GM23248 (cell line): ENCODE measurements around the gene MGMT. TPM values are rescaled to one million over a fixed set of nuclear protein-coding genes. Genes with fewer than 3 reads are reported as not detected.

Experiments used
- DNase-seq: peaks from one replicate; pipeline ENCODE4 v3.0.0-alpha.2; 2015
- H2AFZ ChIP-seq: fragments of 200-600 bp; sonication (generic); 2 replicates; pipeline ENCODE4 v1.6.1; 2016; ENCODE audit warnings: antibody characterized with exemption
- H3F3A ChIP-seq: fragments of 200-600 bp; sonication (generic); 2 replicates; pipeline ENCODE4 v1.6.1; 2016; ENCODE audit warnings: mild to moderate bottlenecking, antibody characterized with exemption, mixed run types; ENCODE audit not compliant: insufficient read depth
- H3K27ac ChIP-seq: fragments of 200-600 bp; sonication (generic); 2 replicates; pipeline ENCODE4 v1.5.1; 2016; ENCODE audit warnings: mild to moderate bottlenecking
- H3K27me3 ChIP-seq: fragments of 200-600 bp; sonication (generic); replicated peaks from 2 replicates; pipeline ENCODE4 v1.6.1; 2016; ENCODE audit warnings: mild to moderate bottlenecking; ENCODE audit not compliant: insufficient read depth
- H3K36me3 ChIP-seq: fragments of 200-600 bp; sonication (generic); 2 replicates; pipeline ENCODE4 v1.6.1; 2016; ENCODE audit warnings: low read depth, mild to moderate bottlenecking
- H3K4me1 ChIP-seq: fragments of 200-600 bp; sonication (generic); 2 replicates; pipeline ENCODE4 v1.6.1; 2016; ENCODE audit warnings: mild to moderate bottlenecking; ENCODE audit not compliant: insufficient read depth
- H3K4me2 ChIP-seq: fragments of 200-600 bp; sonication (generic); one replicate; pipeline ENCODE4 v1.6.1; 2016; ENCODE audit warnings: mild to moderate bottlenecking; ENCODE audit not compliant: unreplicated experiment
- H3K4me3 ChIP-seq: fragments of 200-600 bp; sonication (generic); 2 replicates; pipeline ENCODE4 v1.5.1; 2016; ENCODE audit warnings: mild to moderate bottlenecking
- H3K79me2 ChIP-seq: fragments of 200-600 bp; sonication (generic); 2 replicates; pipeline ENCODE4 v1.6.1; 2016; ENCODE audit warnings: mild to moderate bottlenecking; ENCODE audit not compliant: insufficient read depth
- H3K9ac ChIP-seq: fragments of 200-600 bp; sonication (generic); 2 replicates; pipeline ENCODE4 v1.6.1; 2016; ENCODE audit warnings: mild to moderate bottlenecking
- H3K9me2 ChIP-seq: fragments of 200-600 bp; sonication (generic); 2 replicates; pipeline ENCODE4 v1.6.1; 2016; ENCODE audit warnings: mixed run types, mild to moderate bottlenecking, moderate library complexity; ENCODE audit not compliant: insufficient read depth
- H3K9me3 ChIP-seq: fragments of 200-600 bp; sonication (generic); one replicate; pipeline ENCODE4 v1.6.1; 2017; ENCODE audit warnings: low read depth
- H4K20me1 ChIP-seq: fragments of 200-600 bp; sonication (generic); 2 replicates; pipeline ENCODE4 v1.6.0; 2016; ENCODE audit not compliant: insufficient read depth
- EZH2 ChIP-seq: fragments of 200-600 bp; sonication (generic); IDR thresholded peaks from 2 replicates; pipeline ENCODE4 v1.6.1; 2018; ENCODE audit warnings: antibody characterized with exemption, mild to moderate bottlenecking; ENCODE audit not compliant: insufficient read depth, poor library complexity, severe bottlenecking
- EZH2phosphoT487 ChIP-seq: fragments of 200-600 bp; sonication (generic); IDR thresholded peaks from 2 replicates; pipeline ENCODE4 v1.6.1; 2018; ENCODE audit warnings: antibody characterized with exemption, moderate library complexity, mild to moderate bottlenecking, low read depth; ENCODE audit not compliant: insufficient read depth
- whole genome bisulfite sequencing, 2 experiments: methylation state at CpG; one replicate each; pipeline ENCODE4 v1.1.6; 2015 to 2017; ENCODE audit warnings: low lambda C conversion rate in 2 of 2, low coverage in 1 of 2; ENCODE audit errors: missing lambda C conversion rate in 2 of 2; 5-methylcytosine and 5-hydroxymethylcytosine counted together
- in situ Hi-C: fragments of 300-500 bp; cut with MboI; formaldehyde crosslinking; loops from 2 replicates; pipeline ENCODE4 v1.15.0; 2020
- polyA plus RNA-seq: library from polyadenylated mRNA; unstranded; fragments of >200 nt; fragmentation: Nextera tagmentation; extraction: Ambion mirVana; gene quantifications from 2 replicates; pipeline ENCODE4 v1.2.1, GENCODE V29; 2016
- total RNA-seq: library from RNA; depleted of rRNA; stranded (reverse); fragments of >200 nt; shearing (Covaris generic); gene quantifications from 2 replicates; pipeline ENCODE4 v1.2.3, GENCODE V29; 2014

Gene MGMT
- total and polyA plus RNA-seq, 2 experiments from 2014 or later, result 28.5 to 35.1 TPM

DNA sequence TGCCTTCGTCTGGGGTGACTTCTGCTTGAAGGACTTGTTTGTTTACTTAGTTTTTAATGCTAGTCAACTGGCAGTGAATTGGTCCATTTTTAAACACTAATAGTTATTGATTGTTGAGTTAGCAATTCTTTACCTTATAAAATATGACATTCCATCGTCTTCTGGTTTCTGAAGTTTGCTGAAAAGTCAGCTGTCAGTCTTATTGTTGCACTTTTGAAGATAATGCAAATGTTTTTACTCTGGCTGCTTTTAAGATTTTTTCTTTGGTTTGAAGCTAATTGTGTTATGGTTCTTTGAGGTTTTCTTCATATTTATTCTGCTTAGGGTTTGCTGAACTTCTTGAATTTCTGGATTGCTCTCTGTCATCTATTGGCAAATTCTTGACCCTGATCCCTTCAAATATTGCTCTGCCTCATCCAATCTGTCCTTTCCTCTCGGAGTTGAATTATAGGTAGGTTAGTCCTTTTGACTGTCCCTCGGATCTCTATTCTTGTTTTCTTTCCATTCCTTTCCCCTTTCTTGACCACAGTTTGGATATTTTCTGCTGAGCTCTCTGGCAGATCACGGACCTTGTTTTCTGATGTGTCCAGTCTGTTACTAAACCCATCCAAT lies 24.2 kb downstream of the MGMT start:
- peak; percentile 32 for DNase-seq

DNA sequence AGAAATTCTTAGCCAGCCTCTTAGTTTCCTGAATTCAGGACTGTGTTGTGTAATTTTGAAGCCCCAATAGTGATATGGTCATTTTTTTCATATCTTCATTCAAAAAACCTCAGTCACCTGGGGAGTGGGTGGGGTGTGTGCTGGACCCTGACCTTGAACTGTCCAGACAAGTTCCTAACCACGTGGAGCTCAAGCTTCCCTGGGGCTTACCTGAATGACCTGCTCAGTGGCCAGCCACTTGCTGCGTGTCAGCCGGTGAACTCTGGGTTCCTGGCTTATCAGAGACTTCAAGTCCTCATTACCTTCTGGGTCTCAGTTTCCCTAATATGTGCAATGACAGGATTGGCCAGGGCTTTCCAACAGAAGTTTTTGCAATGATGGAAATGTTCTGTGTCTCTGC lies 27.1 kb downstream of the MGMT start:
- Histone ChIP-seq H3K79me2 (no peaks in the 10 kb centered on the region), H3K9ac (no peak overlapping the region), H3K4me2 (no peak overlapping the region), H4K20me1 (no peaks in the 10 kb centered on the region; the same call in 1 of the 2 replicates), H3K27ac (no peak overlapping the region), H3F3A (peaks cover 4% of the 10 kb centered on the region; the same call in 1 of the 2 replicates), H3K27me3 (no peaks in the 10 kb centered on the region), H3K9me2 (no peaks in the 10 kb centered on the region), H2AFZ (no peak overlapping the region), H3K9me3 (peaks cover 3% of the 10 kb centered on the region), H3K4me1 (no peaks in the 10 kb centered on the region), H3K4me3 (no peak overlapping the region), H3K36me3 (no peaks in the 10 kb centered on the region)
- 80 to 89% methylated on average over 3 of the region's 3 CpGs for WGBS, 2 experiments
- in situ Hi-C loops, result no loop called here
- no peak for DNase-seq
- TF ChIP-seq EZH2phosphoT487 (no peak), EZH2 (no peak)

More for the DNA sequence above, 24.2 kb downstream of the MGMT start:
- Histone ChIP-seq H3K27ac (no peak overlapping the region), H3K4me2 (no peak overlapping the region), H3K4me1 (no peaks in the 10 kb centered on the region), H2AFZ (no peak overlapping the region), H3K79me2 (no peaks in the 10 kb centered on the region), H3K27me3 (no peaks in the 10 kb centered on the region), H3K9me2 (no peaks in the 10 kb centered on the region), H3F3A (peaks cover 4% of the 10 kb centered on the region; the same call in 1 of the 2 replicates), H3K9ac (no peak overlapping the region), H3K4me3 (no peak overlapping the region), H3K9me3 (peaks cover 3% of the 10 kb centered on the region), H3K36me3 (no peaks in the 10 kb centered on the region), H4K20me1 (no peaks in the 10 kb centered on the region; the same call in 1 of the 2 replicates)
- 76% methylated on average over 5 of the region's 5 CpGs for WGBS, 2 experiments
- in situ Hi-C loops, result no loop called here
- TF ChIP-seq EZH2, result no peak
- no peak for TF ChIP-seq EZH2phosphoT487

DNA sequence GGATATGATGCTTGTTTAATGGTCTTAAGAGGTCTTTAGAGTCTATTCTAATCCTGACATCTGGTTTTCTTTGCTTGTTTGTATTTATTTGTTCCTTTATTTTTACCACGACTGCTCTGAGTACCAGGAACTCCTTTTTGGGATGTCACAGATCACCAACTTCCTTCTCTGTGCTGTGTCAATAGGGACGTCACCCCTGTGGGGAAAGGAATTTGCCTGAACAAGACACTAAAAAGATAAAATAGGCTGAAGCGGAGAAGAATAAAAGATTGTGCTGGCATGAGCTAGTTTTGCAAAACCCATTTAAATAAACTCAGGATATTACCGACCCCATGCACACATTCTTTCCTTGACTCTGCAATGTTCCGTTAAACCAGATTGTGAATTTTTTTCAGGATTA lies 27.7 kb downstream of the MGMT start:
- no peak overlapping the region for H3K27ac ChIP-seq
- no peaks in the 10 kb centered on the region for H3K79me2 ChIP-seq
- DNase-seq, result no peak
- peaks cover 3% of the 10 kb centered on the region for H3K9me3 ChIP-seq
- H3K27me3 ChIP-seq, result no peaks in the 10 kb centered on the region
- H3K9ac ChIP-seq, result no peak overlapping the region
- H3K4me2 ChIP-seq, result no peak overlapping the region
- no peaks in the 10 kb centered on the region for H3K36me3 ChIP-seq
- WGBS, 2 experiments, result 79 to 81% methylated on average over 5 of the region's 5 CpGs
- H2AFZ ChIP-seq, result no peak overlapping the region
- no peaks in the 10 kb centered on the region for H3K4me1 ChIP-seq
- in situ Hi-C loops, result no loop called here
- no peaks in the 10 kb centered on the region; the same call in 1 of the 2 replicates for H4K20me1 ChIP-seq
- H3K9me2 ChIP-seq, result no peaks in the 10 kb centered on the region
- H3F3A ChIP-seq, result peaks cover 4% of the 10 kb centered on the region; the same call in 1 of the 2 replicates
- H3K4me3 ChIP-seq, result no peak overlapping the region
- TF ChIP-seq EZH2 (no peak), EZH2phosphoT487 (no peak)

DNA sequence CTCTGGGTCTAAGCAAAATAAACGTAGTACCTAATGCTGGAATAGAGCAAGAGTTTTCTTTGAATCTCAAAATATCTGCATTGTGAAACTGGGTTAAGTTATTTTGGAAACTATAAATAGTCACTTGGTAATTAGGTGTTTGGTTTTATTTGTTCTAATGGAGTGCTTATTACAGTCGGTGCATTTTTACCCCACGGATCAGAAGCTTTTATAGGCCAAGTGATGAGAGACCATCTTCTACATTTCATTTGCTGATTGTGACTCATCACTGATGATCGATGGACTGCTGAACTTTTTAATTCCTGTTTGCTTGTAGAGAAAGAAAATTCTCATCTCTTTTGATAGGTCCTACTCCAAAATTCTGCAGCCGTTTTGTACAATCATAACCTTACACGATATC lies 28.2 kb downstream of the MGMT start:
- Histone ChIP-seq H3K4me1 (no peaks in the 10 kb centered on the region), H3K36me3 (no peaks in the 10 kb centered on the region), H3K4me3 (no peak overlapping the region), H3K9me2 (no peaks in the 10 kb centered on the region), H3K27me3 (no peaks in the 10 kb centered on the region), H4K20me1 (no peaks in the 10 kb centered on the region), H3K79me2 (no peaks in the 10 kb centered on the region), H3K4me2 (no peak overlapping the region), H3K9ac (no peak overlapping the region), H3F3A (peaks cover 4% of the 10 kb centered on the region; the same call in 1 of the 2 replicates), H3K9me3 (peaks cover 3% of the 10 kb centered on the region), H3K27ac (no peak overlapping the region), H2AFZ (no peak overlapping the region)
- TF ChIP-seq EZH2phosphoT487 (no peak), EZH2 (no peak)
- DNase-seq, result no peak
- WGBS, 2 experiments, result 89 to 91% methylated on average over 6 of the region's 6 CpGs
- in situ Hi-C loops, result no loop called here

DNA sequence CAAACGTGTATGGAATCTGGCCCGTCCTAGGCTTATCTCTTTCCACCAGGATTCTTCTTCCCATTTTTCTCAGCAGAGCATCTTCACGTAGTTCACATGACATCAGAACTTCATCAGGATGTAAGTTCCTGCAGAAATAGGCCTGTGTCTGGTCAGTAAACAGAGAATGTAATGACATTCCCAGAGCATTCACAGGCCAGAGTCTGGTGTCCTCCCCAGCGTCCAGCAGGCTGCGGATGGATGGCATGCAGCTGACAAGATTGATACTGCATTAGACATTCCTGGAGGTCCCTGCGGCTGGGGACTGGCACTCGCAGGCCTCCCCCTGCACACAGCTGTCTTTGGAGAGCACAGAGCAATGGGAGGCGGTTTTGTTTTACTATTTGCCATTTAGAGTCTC lies 28.7 kb downstream of the MGMT start:
- H3K9ac ChIP-seq, result no peak overlapping the region
- no peaks in the 10 kb centered on the region for H3K36me3 ChIP-seq
- no peak overlapping the region for H3K27ac ChIP-seq
- H3F3A ChIP-seq, result peaks cover 4% of the 10 kb centered on the region; the same call in 1 of the 2 replicates
- H3K4me2 ChIP-seq, result no peak overlapping the region
- no peak for DNase-seq
- peaks cover 3% of the 10 kb centered on the region for H3K9me3 ChIP-seq
- no peaks in the 10 kb centered on the region for H3K9me2 ChIP-seq
- TF ChIP-seq EZH2 (no peak), EZH2phosphoT487 (no peak)
- no peak overlapping the region for H2AFZ ChIP-seq
- H3K27me3 ChIP-seq, result no peaks in the 10 kb centered on the region
- no peak overlapping the region for H3K4me3 ChIP-seq
- WGBS, 2 experiments, result 96% methylated on average over 8 of the region's 8 CpGs
- in situ Hi-C loops, result no loop called here
- no peaks in the 10 kb centered on the region for H3K4me1 ChIP-seq
- no peaks in the 10 kb centered on the region for H3K79me2 ChIP-seq
- H4K20me1 ChIP-seq, result no peaks in the 10 kb centered on the region
